ENCODE results near the gene STXBP3.

STXBP3 gene

GRCh38 chr1:108847494-108847893 lies 101.0 kb downstream of the STXBP3 start:
- H3K4me3 ChIP-seq (ENCODE audit: low read depth, low read length) = no peak overlapping the region
- no peaks in the 10 kb centered on the region for H3K4me1 ChIP-seq (ENCODE audit: control insufficient read depth, insufficient read depth, low read length)
- H3K9ac ChIP-seq (ENCODE audit: low read length) = no peak overlapping the region
- no peaks in the 10 kb centered on the region for H3K36me3 ChIP-seq (ENCODE audit: control insufficient read depth, insufficient read depth, low read length)
- H3K27ac ChIP-seq (ENCODE audit: low read depth, low read length) = no peak overlapping the region
- H3K9me3 ChIP-seq (ENCODE audit: control insufficient read depth, insufficient read depth, low read depth, low read length) = no peaks in the 10 kb centered on the region
- no peaks in the 10 kb centered on the region for H3K27me3 ChIP-seq (ENCODE audit: control insufficient read depth, insufficient read depth, low read length)

DNA sequence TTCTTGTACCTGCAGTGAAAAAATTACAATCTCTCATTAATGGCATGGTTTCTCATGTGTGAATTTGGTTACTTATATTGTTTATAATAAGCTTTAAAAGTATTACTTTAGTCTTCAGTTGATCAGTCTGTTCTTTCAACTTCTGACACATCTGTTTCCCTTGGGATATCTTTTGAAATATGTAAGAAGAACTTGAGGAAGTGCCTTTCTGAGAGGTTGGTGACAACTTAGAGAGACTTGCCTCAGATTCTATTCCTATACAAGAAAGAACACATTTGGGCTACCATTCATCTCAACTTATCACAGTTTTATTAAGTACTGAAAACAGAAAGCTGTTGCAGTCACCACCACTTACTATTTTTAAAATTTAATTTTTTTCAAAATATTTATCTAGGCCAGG lies 102.3 kb downstream of the STXBP3 start:
- no peaks in the 10 kb centered on the region for H3K9me3 ChIP-seq (ENCODE audit: control insufficient read depth, insufficient read depth, low read depth, low read length)
- no peaks in the 10 kb centered on the region for H3K36me3 ChIP-seq (ENCODE audit: control insufficient read depth, insufficient read depth, low read length)
- no peak overlapping the region for H3K9ac ChIP-seq (ENCODE audit: low read length)
- H3K4me3 ChIP-seq (ENCODE audit: low read depth, low read length) = no peak overlapping the region
- H3K27me3 ChIP-seq (ENCODE audit: control insufficient read depth, insufficient read depth, low read length) = no peaks in the 10 kb centered on the region
- H3K4me1 ChIP-seq (ENCODE audit: control insufficient read depth, insufficient read depth, low read length) = no peaks in the 10 kb centered on the region
- H3K27ac ChIP-seq (ENCODE audit: low read depth, low read length) = no peak overlapping the region

GRCh38 chr1:108850929-108851328 lies 104.5 kb downstream of the STXBP3 start:
- no peak overlapping the region for H3K4me3 ChIP-seq (ENCODE audit: low read depth, low read length)
- H3K4me1 ChIP-seq (ENCODE audit: control insufficient read depth, insufficient read depth, low read length) = no peaks in the 10 kb centered on the region
- no peaks in the 10 kb centered on the region for H3K27me3 ChIP-seq (ENCODE audit: control insufficient read depth, insufficient read depth, low read length)
- H3K36me3 ChIP-seq (ENCODE audit: control insufficient read depth, insufficient read depth, low read length) = no peaks in the 10 kb centered on the region
- H3K9me3 ChIP-seq (ENCODE audit: control insufficient read depth, insufficient read depth, low read depth, low read length) = no peaks in the 10 kb centered on the region
- H3K9ac ChIP-seq (ENCODE audit: low read length) = no peak overlapping the region
- H3K27ac ChIP-seq (ENCODE audit: low read depth, low read length) = no peak overlapping the region

GRCh38 chr1:108851567-108851966 lies 105.1 kb downstream of the STXBP3 start:
- H3K27ac ChIP-seq (ENCODE audit: low read depth, low read length) = no peak overlapping the region
- H3K36me3 ChIP-seq (ENCODE audit: control insufficient read depth, insufficient read depth, low read length) = no peaks in the 10 kb centered on the region
- no peak overlapping the region for H3K9ac ChIP-seq (ENCODE audit: low read length)
- H3K9me3 ChIP-seq (ENCODE audit: control insufficient read depth, insufficient read depth, low read depth, low read length) = no peaks in the 10 kb centered on the region
- no peak overlapping the region for H3K4me3 ChIP-seq (ENCODE audit: low read depth, low read length)
- H3K27me3 ChIP-seq (ENCODE audit: control insufficient read depth, insufficient read depth, low read length) = no peaks in the 10 kb centered on the region
- H3K4me1 ChIP-seq (ENCODE audit: control insufficient read depth, insufficient read depth, low read length) = no peaks in the 10 kb centered on the region

DNA sequence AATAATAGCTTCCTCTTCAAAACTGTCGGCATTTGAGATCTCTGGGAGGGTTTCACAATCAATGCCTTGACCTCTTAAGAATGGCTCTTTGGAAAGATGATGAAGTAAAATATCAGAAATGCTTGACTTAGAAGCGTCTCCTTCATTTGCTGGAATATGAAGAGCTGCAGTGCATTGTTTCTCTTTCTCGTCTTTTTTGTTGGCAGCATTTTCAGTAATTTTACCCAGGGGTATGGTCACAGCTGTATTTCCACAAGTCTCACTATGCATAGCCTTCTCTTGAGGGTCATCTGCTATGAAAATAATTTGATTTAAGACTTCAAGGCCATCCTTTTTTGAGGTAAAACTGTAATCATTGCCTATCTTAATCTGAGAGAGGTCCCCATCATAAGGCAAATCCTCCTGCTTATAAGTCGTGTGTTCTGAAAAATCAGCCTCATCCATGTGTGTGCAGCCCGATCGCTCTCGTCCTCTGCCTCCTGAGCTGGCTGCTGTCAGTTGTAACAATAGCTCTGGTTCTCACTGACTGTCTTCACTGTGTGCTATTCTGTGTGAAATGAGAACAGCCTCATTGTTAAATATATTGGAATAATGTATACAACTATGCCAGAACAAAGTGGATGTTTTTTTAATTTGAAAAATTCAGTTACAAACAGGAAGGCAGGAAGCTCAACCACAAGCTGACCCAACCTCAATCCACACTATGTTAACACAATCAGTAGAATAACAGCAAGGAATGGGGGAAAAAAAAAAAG lies 105.9 kb downstream of the STXBP3 start:
- Histone ChIP-seq H3K9ac (ENCODE audit: low read length) (no peak overlapping the region), H3K9me3 (ENCODE audit: control insufficient read depth, insufficient read depth, low read depth, low read length) (no peaks in the 10 kb centered on the region), H3K36me3 (ENCODE audit: control insufficient read depth, insufficient read depth, low read length) (no peaks in the 10 kb centered on the region), H3K4me3 (ENCODE audit: low read depth, low read length) (no peak overlapping the region), H3K4me1 (ENCODE audit: control insufficient read depth, insufficient read depth, low read length) (no peaks in the 10 kb centered on the region), H3K27me3 (ENCODE audit: control insufficient read depth, insufficient read depth, low read length) (no peaks in the 10 kb centered on the region), H3K27ac (ENCODE audit: low read depth, low read length) (no peak overlapping the region)

DNA sequence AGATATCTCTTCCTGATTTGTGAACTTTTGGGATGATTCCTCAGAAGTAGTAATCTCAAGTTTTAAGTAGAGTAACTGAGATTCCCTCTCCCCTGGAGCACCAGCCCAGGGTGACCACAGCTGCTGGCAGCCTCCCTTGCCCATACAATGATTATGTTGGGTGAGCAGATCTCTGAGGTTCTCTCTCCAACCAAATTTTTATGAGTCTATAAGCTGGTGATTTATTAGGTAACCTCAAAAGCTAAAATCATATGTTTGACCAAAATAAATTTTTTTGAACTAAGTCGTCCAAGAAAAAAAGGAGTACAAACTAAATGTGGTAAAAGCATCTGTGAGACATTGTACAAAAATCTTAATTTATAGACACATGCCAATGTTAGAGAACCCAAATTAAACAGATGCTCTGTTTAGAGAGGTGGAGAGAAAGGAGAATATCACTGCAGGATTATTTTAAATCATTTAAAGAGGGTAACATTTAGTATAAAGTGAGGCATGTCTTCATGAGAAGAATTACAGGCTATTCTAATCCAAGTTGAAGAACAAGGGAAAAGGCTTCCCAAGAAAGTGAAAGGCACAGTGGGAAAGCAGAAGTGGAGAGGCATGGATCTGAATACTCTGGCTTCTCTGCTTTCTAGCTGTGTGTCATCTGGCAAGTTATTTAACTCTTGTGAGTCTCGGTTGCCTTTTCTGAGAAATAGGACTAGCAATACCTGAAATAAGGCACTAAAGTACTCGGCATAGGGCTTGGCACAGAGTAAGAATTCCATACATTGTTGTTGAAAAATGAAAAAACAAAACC lies 107.9 kb downstream of the STXBP3 start:
- H3K27me3 ChIP-seq (ENCODE audit: control insufficient read depth, insufficient read depth, low read length) = no peaks in the 10 kb centered on the region
- no peak overlapping the region for H3K9ac ChIP-seq (ENCODE audit: low read length)
- no peaks in the 10 kb centered on the region for H3K9me3 ChIP-seq (ENCODE audit: control insufficient read depth, insufficient read depth, low read depth, low read length)
- no peak overlapping the region for H3K4me3 ChIP-seq (ENCODE audit: low read depth, low read length)
- no peaks in the 10 kb centered on the region for H3K4me1 ChIP-seq (ENCODE audit: control insufficient read depth, insufficient read depth, low read length)
- H3K36me3 ChIP-seq (ENCODE audit: control insufficient read depth, insufficient read depth, low read length) = no peaks in the 10 kb centered on the region
- H3K27ac ChIP-seq (ENCODE audit: low read depth, low read length) = no peak overlapping the region

DNA sequence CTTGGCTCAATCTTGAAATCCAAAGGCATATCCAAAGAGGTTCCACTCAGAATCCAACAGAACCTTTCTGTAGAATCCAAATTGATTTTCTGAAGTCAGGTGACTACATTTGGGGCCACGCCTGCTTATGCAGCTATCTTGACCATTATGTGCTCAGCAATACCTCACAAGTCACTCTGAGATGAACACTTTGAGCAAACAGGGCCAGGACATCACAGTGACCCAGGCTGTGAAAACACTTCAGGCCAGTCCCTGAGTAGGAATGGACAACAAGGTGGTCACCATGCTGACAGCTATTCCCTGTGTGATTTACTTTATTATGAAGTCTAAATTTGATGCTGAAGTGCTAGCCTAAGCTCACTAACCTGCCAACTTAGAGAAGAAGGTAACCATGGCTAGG lies 110.5 kb downstream of the STXBP3 start, which contains the start of gene AKNAD1:
TSS of gene AKNAD1 (minus strand) at position 101 of the 400 bp plus-strand sequence. CDS start 4,430 bp downstream, outside the sequence.
- no peak within 1 kb of the TSS for H3K4me3 ChIP-seq (ENCODE audit: low read depth, low read length)
- H3K9ac ChIP-seq (ENCODE audit: low read length) = no peak within 1 kb of the TSS
- H3K4me1 ChIP-seq (ENCODE audit: control insufficient read depth, insufficient read depth, low read length) = no peaks in the 10 kb centered on the region

GRCh38 chr1:108858230-108858950 lies 111.9 kb downstream of the STXBP3 start:
- Histone ChIP-seq H3K4me1 (ENCODE audit: control insufficient read depth, insufficient read depth, low read length) (no peaks in the 10 kb centered on the region), H3K9ac (ENCODE audit: low read length) (no peak overlapping the region), H3K27ac (ENCODE audit: low read depth, low read length) (no peak overlapping the region), H3K4me3 (ENCODE audit: low read depth, low read length) (no peak overlapping the region), H3K27me3 (ENCODE audit: control insufficient read depth, insufficient read depth, low read length) (no peaks in the 10 kb centered on the region), H3K9me3 (ENCODE audit: control insufficient read depth, insufficient read depth, low read depth, low read length) (no peaks in the 10 kb centered on the region), H3K36me3 (ENCODE audit: control insufficient read depth, insufficient read depth, low read length) (no peaks in the 10 kb centered on the region)

More for the DNA sequence above, 110.5 kb downstream of the STXBP3 start, which contains the start of gene AKNAD1:
- H3K36me3 ChIP-seq (ENCODE audit: control insufficient read depth, insufficient read depth, low read length) = no peaks in the 10 kb centered on the region
- no peaks in the 10 kb centered on the region for H3K27me3 ChIP-seq (ENCODE audit: control insufficient read depth, insufficient read depth, low read length)
- H3K9me3 ChIP-seq (ENCODE audit: control insufficient read depth, insufficient read depth, low read depth, low read length) = no peaks in the 10 kb centered on the region
- no peak within 1 kb of the TSS for H3K27ac ChIP-seq (ENCODE audit: low read depth, low read length)

Data from HUES6 (cell line).